ENCODE measurements around the gene ACP2.

- TF ChIP-seq CTCF (IDR thresholded peaks at IDR 0.05; ENCODE audit: low read length) (no peak), EZH2 (IDR thresholded peaks at IDR 0.05; ENCODE audit: borderline replicate concordance, low read length) (no peak)
These were observed 15.6 kb downstream of the ACP2 start for GRCh38 chr11:47233051-47233450.
